ENCODE measurements around the gene LARGE1. TPM values are rescaled to one million over a fixed set of nuclear protein-coding genes. Genes with fewer than 3 reads are reported as not detected.

LARGE1 gene
- total and polyA plus RNA-seq, 2 of the 8 experiments (the other 6 are each of a cell fraction or from before 2014, with no cell fraction given), result 43.7 to 83.0 TPM

DNA sequence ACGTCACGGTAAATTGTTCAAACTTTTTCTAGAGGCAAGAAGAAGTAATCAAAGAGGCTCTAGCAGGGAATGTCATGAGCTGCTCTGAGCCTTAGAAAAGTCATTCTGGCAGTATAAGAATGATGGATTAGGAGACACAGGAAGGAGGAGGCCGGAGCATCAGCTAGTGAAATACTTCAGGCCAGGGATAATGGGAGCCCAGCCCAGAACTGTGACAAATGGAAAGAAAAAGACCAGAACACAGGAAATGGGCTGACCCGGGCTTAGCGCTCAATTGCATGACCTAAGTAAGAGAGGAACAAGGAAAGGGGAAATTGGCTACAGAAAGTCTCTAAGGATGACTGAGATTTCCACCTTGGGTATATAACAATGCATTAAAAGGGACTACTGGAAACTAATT, 108.6 kb downstream of the LARGE1 start (continued):
- TF ChIP-seq TAF1 (IDR thresholded peaks at IDR 0.05; ENCODE audit: low read depth, low read length) (no peak), GTF2F1 (IDR thresholded peaks at IDR 0.05; ENCODE audit: borderline replicate concordance, low read depth, low read length) (no peak), EZH2 (IDR thresholded peaks at IDR 0.05; ENCODE audit: low read depth, low read length, severe bottlenecking) (no peak), CBX5 (IDR thresholded peaks at IDR 0.05; ENCODE audit: low read depth, low read length) (no peak), CEBPB (IDR thresholded peaks at IDR 0.05; ENCODE audit: low read depth, low read length) (no peak)
